Spleen (tissue), 7 donors: ENCODE results near the gene PSMB1.

Source experiments
- POLR2AphosphoS5 ChIP-seq, 3 donors: sonication (generic); formaldehyde crosslinking; IDR thresholded peaks; one replicate each; pipeline ENCODE4 v1.5.1; 2017; ENCODE audit warnings: antibody characterized with exemption in 3 of 3
- TF ChIP-seq, protein P1 (sequence below), 11 experiments: fragments of 200-600 bp in 7 of 11; fragments of 450-650 bp in 4 of 11; sonication (generic) in 4 of 11; IDR thresholded peaks in 8 of 11; conservative IDR thresholded peaks in 3 of 11; 1 replicate in 7 of 11; 2 replicates in 4 of 11; pipeline versions ENCODE4 v1.4.0 to v1.8.0; 2016 to 2021; ENCODE audit warnings: antibody characterized with exemption in 11 of 11, inconsistent platforms in 4 of 11, mild to moderate bottlenecking in 1 of 11
- donor health status: DM: no; HTN: no; CAD: no; lungs with moderate emphysema.
- donor health status: DM: no; HTN: no; CAD: no.
- donor health status: DM: no; HTN: no; CAD: no.

DNA sequence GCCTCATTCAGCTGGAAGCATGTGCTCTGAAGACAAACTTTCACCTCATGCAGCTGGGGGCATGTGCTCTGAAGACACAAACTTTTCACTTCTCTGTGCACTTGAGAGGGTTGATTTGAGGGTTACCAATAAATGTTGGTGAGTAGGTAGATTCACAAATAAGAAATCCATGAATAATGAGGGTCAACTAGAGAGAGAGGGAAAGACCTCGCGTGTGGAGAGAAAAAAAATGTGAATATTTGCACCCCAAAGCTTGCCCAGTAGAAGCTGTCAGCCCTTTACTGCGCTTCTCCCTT lies 43.4 kb downstream of the PSMB1 start:
- TF ChIP-seq, protein P1, sequence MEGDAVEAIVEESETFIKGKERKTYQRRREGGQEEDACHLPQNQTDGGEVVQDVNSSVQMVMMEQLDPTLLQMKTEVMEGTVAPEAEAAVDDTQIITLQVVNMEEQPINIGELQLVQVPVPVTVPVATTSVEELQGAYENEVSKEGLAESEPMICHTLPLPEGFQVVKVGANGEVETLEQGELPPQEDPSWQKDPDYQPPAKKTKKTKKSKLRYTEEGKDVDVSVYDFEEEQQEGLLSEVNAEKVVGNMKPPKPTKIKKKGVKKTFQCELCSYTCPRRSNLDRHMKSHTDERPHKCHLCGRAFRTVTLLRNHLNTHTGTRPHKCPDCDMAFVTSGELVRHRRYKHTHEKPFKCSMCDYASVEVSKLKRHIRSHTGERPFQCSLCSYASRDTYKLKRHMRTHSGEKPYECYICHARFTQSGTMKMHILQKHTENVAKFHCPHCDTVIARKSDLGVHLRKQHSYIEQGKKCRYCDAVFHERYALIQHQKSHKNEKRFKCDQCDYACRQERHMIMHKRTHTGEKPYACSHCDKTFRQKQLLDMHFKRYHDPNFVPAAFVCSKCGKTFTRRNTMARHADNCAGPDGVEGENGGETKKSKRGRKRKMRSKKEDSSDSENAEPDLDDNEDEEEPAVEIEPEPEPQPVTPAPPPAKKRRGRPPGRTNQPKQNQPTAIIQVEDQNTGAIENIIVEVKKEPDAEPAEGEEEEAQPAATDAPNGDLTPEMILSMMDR (IDR thresholded peaks at IDR 0.05 in 8 of 11, conservative IDR thresholded peaks at IDR 0.05 in 3 of 11), result no peak
- no peak for TF ChIP-seq POLR2AphosphoS5 (IDR thresholded peaks at IDR 0.05)
